ENCODE data around the gene KDM1A. TPM values are rescaled to one million over a fixed set of nuclear protein-coding genes. Genes with fewer than 3 reads are reported as not detected.

KDM1A gene
- total and polyA plus RNA-seq, 2 of the 13 experiments (the other 11 are each of a cell fraction or from before 2014, with no cell fraction given): 81.3 to 173 TPM

- POLR2A ChIA-PET: no interaction called here
- 37% methylated on average over 4 of the region's 4 CpGs for WGBS (ENCODE audit: low lambda C conversion rate)
These were observed 12.2 kb upstream of the KDM1A start for GRCh38 chr1:23007106-23007505.

More at GRCh38 chr1:23007106-23007505, 12.2 kb upstream of the KDM1A start:
- TF ChIP-seq TCF7L2 (IDR thresholded peaks at IDR 0.05; ENCODE audit: low read depth, low read length): no peak
- TF ChIP-seq NKX3-1 (CRISPR knock-in tag; IDR thresholded peaks at IDR 0.05): no peak
- no peak for TF ChIP-seq HOXA9 (CRISPR knock-in tag; IDR thresholded peaks at IDR 0.05; ENCODE audit: borderline replicate concordance)
- no peak for TF ChIP-seq EEA1 (CRISPR knock-in tag; IDR thresholded peaks at IDR 0.05; ENCODE audit: borderline replicate concordance)
- no peak for TF ChIP-seq ZNF333 (CRISPR knock-in tag; IDR thresholded peaks at IDR 0.05; ENCODE audit: borderline replicate concordance)
- TF ChIP-seq, protein P1, sequence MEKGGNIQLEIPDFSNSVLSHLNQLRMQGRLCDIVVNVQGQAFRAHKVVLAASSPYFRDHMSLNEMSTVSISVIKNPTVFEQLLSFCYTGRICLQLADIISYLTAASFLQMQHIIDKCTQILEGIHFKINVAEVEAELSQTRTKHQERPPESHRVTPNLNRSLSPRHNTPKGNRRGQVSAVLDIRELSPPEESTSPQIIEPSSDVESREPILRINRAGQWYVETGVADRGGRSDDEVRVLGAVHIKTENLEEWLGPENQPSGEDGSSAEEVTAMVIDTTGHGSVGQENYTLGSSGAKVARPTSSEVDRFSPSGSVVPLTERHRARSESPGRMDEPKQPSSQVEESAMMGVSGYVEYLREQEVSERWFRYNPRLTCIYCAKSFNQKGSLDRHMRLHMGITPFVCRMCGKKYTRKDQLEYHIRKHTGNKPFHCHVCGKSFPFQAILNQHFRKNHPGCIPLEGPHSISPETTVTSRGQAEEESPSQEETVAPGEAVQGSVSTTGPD (CRISPR knock-in tag; IDR thresholded peaks at IDR 0.05): no peak
- no peak for TF ChIP-seq ZMYM3 (CRISPR knock-in tag; IDR thresholded peaks at IDR 0.05)
- TF ChIP-seq NAIF1 (CRISPR knock-in tag; IDR thresholded peaks at IDR 0.05; ENCODE audit: borderline replicate concordance): no peak
- TF ChIP-seq, protein P2, sequence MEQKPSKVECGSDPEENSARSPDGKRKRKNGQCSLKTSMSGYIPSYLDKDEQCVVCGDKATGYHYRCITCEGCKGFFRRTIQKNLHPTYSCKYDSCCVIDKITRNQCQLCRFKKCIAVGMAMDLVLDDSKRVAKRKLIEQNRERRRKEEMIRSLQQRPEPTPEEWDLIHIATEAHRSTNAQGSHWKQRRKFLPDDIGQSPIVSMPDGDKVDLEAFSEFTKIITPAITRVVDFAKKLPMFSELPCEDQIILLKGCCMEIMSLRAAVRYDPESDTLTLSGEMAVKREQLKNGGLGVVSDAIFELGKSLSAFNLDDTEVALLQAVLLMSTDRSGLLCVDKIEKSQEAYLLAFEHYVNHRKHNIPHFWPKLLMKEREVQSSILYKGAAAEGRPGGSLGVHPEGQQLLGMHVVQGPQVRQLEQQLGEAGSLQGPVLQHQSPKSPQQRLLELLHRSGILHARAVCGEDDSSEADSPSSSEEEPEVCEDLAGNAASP (CRISPR knock-in tag; IDR thresholded peaks at IDR 0.05; ENCODE audit: borderline replicate concordance): no peak
- Histone ChIP-seq H3K36me3 (replicated peaks in 1 of 2; ENCODE audit: control insufficient read depth in 1 of 2, insufficient read depth in 2 of 2, low read length in 2 of 2) (no peaks in the 10 kb centered on the region), H3K9me3 (ENCODE audit: low read length) (no peaks in the 10 kb centered on the region), H3K4me3 (replicated peaks in 1 of 3; ENCODE audit: insufficient read depth in 1 of 3, low read depth in 2 of 3, low read length in 3 of 3) (no peak overlapping the region), H3K4me1 (ENCODE audit: insufficient read depth, low read length) (peaks cover 16% of the 10 kb centered on the region), H3K79me2 (ENCODE audit: insufficient read depth, low read length) (no peaks in the 10 kb centered on the region), H4K20me1 (ENCODE audit: insufficient read depth, low read length) (no peaks in the 10 kb centered on the region), H3K27me3 (ENCODE audit: control insufficient read depth in 1 of 2, insufficient read depth in 2 of 2, low read length in 2 of 2) (peaks cover 1 to 24% of the 10 kb centered on the region in 2 experiments; a peak in 2 of 5 replicates), H3K27ac (ENCODE audit: extremely low read length, insufficient read depth, low read length) (no peak overlapping the region), H3K9ac (ENCODE audit: insufficient read depth, low read depth, low read length) (no peak overlapping the region), H3K4me2 (ENCODE audit: low read depth, low read length) (no peak overlapping the region), H2AFZ (ENCODE audit: low read length) (no peak overlapping the region)
- no peak for ATAC-seq
- no peak for FAIRE-seq
- no TSS peak for BruUV-seq (replicated peaks)
- no peak for DNase-seq (ENCODE audit: low spot score)
- in situ Hi-C loops (cut with HindIII; ENCODE audit: extremely low pct_ligation_motif_present, low pct_unique_long_range_greater_than_20kb): no loop called here
- CTCF ChIA-PET (ENCODE audit: low intra/inter-chr PET ratio, low total read pairs): no interaction called here
- intact Hi-C loops (cut with micrococcal nuclease; ENCODE audit: unreplicated experiment): no loop called here

All from HepG2 (cell line).